Left lung (tissue), 10 donors: ENCODE results near the gene HTR3D. TPM values are rescaled to one million over a fixed set of nuclear protein-coding genes. Genes with fewer than 3 reads are reported as not detected.

ENCODE experiments used
- ATAC-seq: fragments of 200-7000 bp; cut with Tn5 transposase; one replicate; pipeline ENCODE4 v1.9.1; 2020; ENCODE audit warnings: moderate library complexity
- DNase-seq, 4 donors: peaks; one replicate each; pipeline ENCODE4 v3.0.0-alpha.2; 2013 to 2020
- H3K27ac ChIP-seq, 2 donors: fragments of 200-600 bp; sonication (generic) in 1 of 2; one replicate each; pipeline versions ENCODE4 v1.5.0 to v1.8.0; 2020 to 2021
- H3K27me3 ChIP-seq, 2 donors: fragments of 200-600 bp; sonication (generic) in 1 of 2; one replicate each; pipeline versions ENCODE4 v1.5.0 to v1.8.0; 2020 to 2021
- H3K36me3 ChIP-seq, 2 donors: fragments of 200-600 bp; sonication (generic) in 1 of 2; one replicate each; pipeline versions ENCODE4 v1.5.0 to v1.8.0; 2020 to 2021
- H3K4me1 ChIP-seq, 2 donors: fragments of 200-600 bp; one replicate each; pipeline ENCODE4 v1.8.0; 2021
- H3K4me3 ChIP-seq, 2 donors: fragments of 200-600 bp; sonication (generic) in 1 of 2; one replicate each; pipeline versions ENCODE4 v1.5.0 to v1.8.0; 2020 to 2021; ENCODE audit warnings: mild to moderate bottlenecking in 1 of 2
- H3K9me3 ChIP-seq, 2 donors: fragments of 200-600 bp; sonication (generic) in 1 of 2; one replicate each; pipeline versions ENCODE4 v1.5.0 to v1.8.0; 2020 to 2021
- intact Hi-C, 2 donors: fragments of 100-400 bp; cut with DNase I; formaldehyde crosslinking; loops; one replicate each; pipeline versions ENCODE4 v1.11.2 to v1.14.2; 2022
- polyA plus RNA-seq, 6 donors: library from polyadenylated mRNA; unstranded; fragments of 120-200 nt; gene quantifications; one replicate each; pipeline ENCODE4 v1.2.1, GENCODE V29; 2013; ENCODE audit not compliant: insufficient read length in 6 of 6
- total RNA-seq, 2 donors: library from RNA; stranded (reverse); fragmentation: NEBNext Ultra II Directional; extraction: Animal tissue kit (Norgen Biotek cat#: 25700); gene quantifications; one replicate each; pipeline ENCODE4 v1.2.1, GENCODE V29; 2021
- TF ChIP-seq, protein P1 (sequence below), 2 donors: fragments of 200-600 bp; sonication (generic) in 1 of 2; IDR thresholded peaks; one replicate each; pipeline versions ENCODE4 v1.5.0 to v1.8.0; 2021; ENCODE audit warnings: antibody characterized with exemption in 2 of 2
- donor health status: DM: no; HTN: yes; CAD: no.
- donor health status: DM: no; HTN: no; CAD: no.

The HTR3D gene
- total and polyA plus RNA-seq, 8 donors: not detected

GRCh38 chr3:184082034-184082433 lies 50.5 kb downstream of the HTR3D start:
- no peak overlapping the region for H3K4me3 ChIP-seq
- DNase-seq: no peak
- TF ChIP-seq, protein P1, sequence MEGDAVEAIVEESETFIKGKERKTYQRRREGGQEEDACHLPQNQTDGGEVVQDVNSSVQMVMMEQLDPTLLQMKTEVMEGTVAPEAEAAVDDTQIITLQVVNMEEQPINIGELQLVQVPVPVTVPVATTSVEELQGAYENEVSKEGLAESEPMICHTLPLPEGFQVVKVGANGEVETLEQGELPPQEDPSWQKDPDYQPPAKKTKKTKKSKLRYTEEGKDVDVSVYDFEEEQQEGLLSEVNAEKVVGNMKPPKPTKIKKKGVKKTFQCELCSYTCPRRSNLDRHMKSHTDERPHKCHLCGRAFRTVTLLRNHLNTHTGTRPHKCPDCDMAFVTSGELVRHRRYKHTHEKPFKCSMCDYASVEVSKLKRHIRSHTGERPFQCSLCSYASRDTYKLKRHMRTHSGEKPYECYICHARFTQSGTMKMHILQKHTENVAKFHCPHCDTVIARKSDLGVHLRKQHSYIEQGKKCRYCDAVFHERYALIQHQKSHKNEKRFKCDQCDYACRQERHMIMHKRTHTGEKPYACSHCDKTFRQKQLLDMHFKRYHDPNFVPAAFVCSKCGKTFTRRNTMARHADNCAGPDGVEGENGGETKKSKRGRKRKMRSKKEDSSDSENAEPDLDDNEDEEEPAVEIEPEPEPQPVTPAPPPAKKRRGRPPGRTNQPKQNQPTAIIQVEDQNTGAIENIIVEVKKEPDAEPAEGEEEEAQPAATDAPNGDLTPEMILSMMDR (IDR thresholded peaks at IDR 0.05): no peak
- H3K27me3 ChIP-seq: no peaks in the 10 kb centered on the region
- H3K9me3 ChIP-seq: peaks cover 0 to 17% of the 10 kb centered on the region in 2 donors
- no peak overlapping the region for H3K27ac ChIP-seq
- no peaks in the 10 kb centered on the region for H3K4me1 ChIP-seq
- ATAC-seq: no peak
- intact Hi-C loops: no loop called here
- H3K36me3 ChIP-seq: no peaks in the 10 kb centered on the region

- intact Hi-C loops: no loop called here
Observed at GRCh38 chr3:184082465-184082864, 50.9 kb downstream of the HTR3D start.

GRCh38 chr3:184085389-184085852 lies 53.9 kb downstream of the HTR3D start:
- Histone ChIP-seq H3K27ac (no peak overlapping the region), H3K27me3 (no peaks in the 10 kb centered on the region)
- DNase-seq: no peak

More at GRCh38 chr3:184082465-184082864, 50.9 kb downstream of the HTR3D start:
- no peaks in the 10 kb centered on the region for H3K4me1 ChIP-seq
- H3K4me3 ChIP-seq: no peak overlapping the region
- TF ChIP-seq, protein P1 (IDR thresholded peaks at IDR 0.05): no peak
- H3K9me3 ChIP-seq: peaks cover 0 to 17% of the 10 kb centered on the region in 2 donors
- ATAC-seq (no peak), DNase-seq (no peak)
- H3K36me3 ChIP-seq: no peaks in the 10 kb centered on the region
- no peaks in the 10 kb centered on the region for H3K27me3 ChIP-seq
- H3K27ac ChIP-seq: no peak overlapping the region

More at GRCh38 chr3:184085389-184085852, 53.9 kb downstream of the HTR3D start:
- TF ChIP-seq, protein P1 (IDR thresholded peaks at IDR 0.05): no peak
- no peaks in the 10 kb centered on the region for H3K4me1 ChIP-seq
- no peaks in the 10 kb centered on the region for H3K36me3 ChIP-seq
- no peak for ATAC-seq
- intact Hi-C loops: no loop called here
- peaks cover 0 to 17% of the 10 kb centered on the region in 2 donors for H3K9me3 ChIP-seq
- H3K4me3 ChIP-seq: no peak overlapping the region

Other genes starting within 250 kb of the HTR3D start
- 1 to 10 TPM in 1 of 2 donors, under 1 TPM in 1; 0.38 to 1.2 TPM for gene MAP6D1, start 206.2 kb upstream of the HTR3D start, total RNA-seq
- gene MAP6D1, start 206.2 kb upstream of the HTR3D start, polyA plus RNA-seq: 1 to 10 TPM in 1 of 6 donors, under 1 TPM in 5; 0.55 to 2.2 (median 0.83) TPM
- 10 to 100 TPM; 39.6 to 45.7 TPM for gene PARL, start 146.9 kb upstream of the HTR3D start, total RNA-seq
- 10 to 100 TPM; 45.3 to 58.3 (median 52.6) TPM for gene PARL, start 146.9 kb upstream of the HTR3D start, polyA plus RNA-seq
- gene ABCC5, start 13.9 kb upstream of the HTR3D start, total RNA-seq: 10 to 100 TPM; 37.7 to 40.5 TPM
- 10 to 100 TPM; 64.0 to 96.4 (median 79.9) TPM for gene ABCC5, start 13.9 kb upstream of the HTR3D start, polyA plus RNA-seq
- gene HTR3C, start 21.3 kb downstream of the HTR3D start, total RNA-seq: under 1 TPM in 1 of 2 donors, not detected in 1; 0.16 TPM
- under 1 TPM in 3 of 6 donors, not detected in 3; 0.10 to 0.15 (median 0.14) TPM for gene HTR3C, start 21.3 kb downstream of the HTR3D start, polyA plus RNA-seq
- not detected for gene HTR3E, start 65.3 kb downstream of the HTR3D start, total RNA-seq
- gene HTR3E, start 65.3 kb downstream of the HTR3D start, polyA plus RNA-seq: not detected
- 10 to 100 TPM; 32.2 to 44.5 TPM for gene EIF2B5, start 103.6 kb downstream of the HTR3D start, total RNA-seq
- gene EIF2B5, start 103.6 kb downstream of the HTR3D start, polyA plus RNA-seq: 10 to 100 TPM; 50.3 to 66.3 (median 59.9) TPM
- gene DVL3, start 123.6 kb downstream of the HTR3D start, total RNA-seq: 10 to 100 TPM; 62.5 to 72.6 TPM
- 100 to 1,000 TPM in 2 of 6 donors, 10 to 100 TPM in 4; 82.8 to 106 (median 98.1) TPM for gene DVL3, start 123.6 kb downstream of the HTR3D start, polyA plus RNA-seq
- gene AP2M1, start 143.1 kb downstream of the HTR3D start, total RNA-seq: 100 to 1,000 TPM; 296 to 347 TPM
- gene AP2M1, start 143.1 kb downstream of the HTR3D start, polyA plus RNA-seq: 100 to 1,000 TPM; 327 to 405 (median 351) TPM
- 10 to 100 TPM; 63.3 to 69.9 TPM for gene ABCF3, start 154.5 kb downstream of the HTR3D start, total RNA-seq
- gene ABCF3, start 154.5 kb downstream of the HTR3D start, polyA plus RNA-seq: 10 to 100 TPM; 57.6 to 75.2 (median 67.8) TPM
- gene VWA5B2, start 197.8 kb downstream of the HTR3D start, total RNA-seq: under 1 TPM in 1 of 2 donors, not detected in 1; 0.31 TPM
- gene VWA5B2, start 197.8 kb downstream of the HTR3D start, polyA plus RNA-seq: 1 to 10 TPM in 5 of 6 donors, under 1 TPM in 1; 0.85 to 2.4 (median 1.4) TPM
- 10 to 100 TPM; 35.3 to 57.2 TPM for gene ALG3, start 217.2 kb downstream of the HTR3D start, total RNA-seq
- 10 to 100 TPM; 24.7 to 32.9 (median 29.4) TPM for gene ALG3, start 217.2 kb downstream of the HTR3D start, polyA plus RNA-seq
- gene EEF1AKMT4, start 217.9 kb downstream of the HTR3D start, total RNA-seq: 1 to 10 TPM; 4.6 to 6.5 TPM
- 1 to 10 TPM; 1.8 to 3.2 (median 2.4) TPM for gene EEF1AKMT4, start 217.9 kb downstream of the HTR3D start, polyA plus RNA-seq
- gene CAMK2N2, start 229.8 kb downstream of the HTR3D start, total RNA-seq: 1 to 10 TPM in 1 of 2 donors, under 1 TPM in 1; 0.34 to 1.0 TPM
- under 1 TPM in 5 of 6 donors, not detected in 1; 0.10 to 0.50 (median 0.21) TPM for gene CAMK2N2, start 229.8 kb downstream of the HTR3D start, polyA plus RNA-seq
- gene ECE2, start 244.3 kb downstream of the HTR3D start, total RNA-seq: not detected
- not detected for gene ECE2, start 244.3 kb downstream of the HTR3D start, polyA plus RNA-seq